Right ventricle myocardium superior (tissue), 1 donor: ENCODE results near the gene NDST1. TPM values are rescaled to one million over a fixed set of nuclear protein-coding genes. Genes with fewer than 3 reads are reported as not detected.

Source experiments
- ATAC-seq: fragments of 200-7000 bp; cut with Tn5 transposase; one replicate; pipeline ENCODE4 v1.9.1; 2020; ENCODE audit warnings: mild to moderate bottlenecking; ENCODE audit not compliant: poor library complexity
- DNase-seq: peaks from one replicate; pipeline ENCODE4 v3.0.0-alpha.2; 2020
- intact Hi-C: fragments of 100-400 bp; cut with DNase I; formaldehyde crosslinking; loops from one replicate; pipeline ENCODE4 v1.11.2; 2022
- total RNA-seq: library from RNA; stranded (reverse); fragmentation: NEBNext Ultra II Directional; extraction: Animal tissue kit (Norgen Biotek cat#: 25700); gene quantifications from one replicate; pipeline ENCODE4 v1.2.1, GENCODE V29; 2021
- donor health status: DM: no; HTN: yes; CAD: no; lungs with severe emphysema.

NDST1 gene
- total RNA-seq, 1 donor from 2014 or later: 50.8 TPM

GRCh38 chr5:150554857-150555256 lies 46.9 kb downstream of the NDST1 start:
- no peak for ATAC-seq
- intact Hi-C loops: no loop called here
- no peak for DNase-seq

GRCh38 chr5:150556106-150556505 lies 48.2 kb downstream of the NDST1 start:
- DNase-seq (no peak), ATAC-seq (no peak)
- intact Hi-C loops: no loop called here

- no peak for ATAC-seq
- intact Hi-C loops: no loop called here
- no peak for DNase-seq
Measured at GRCh38 chr5:150556859-150557508, 49.1 kb downstream of the NDST1 start.

- DNase-seq (no peak), ATAC-seq (no peak)
- intact Hi-C loops: no loop called here
Measured at GRCh38 chr5:150557509-150557872, 49.6 kb downstream of the NDST1 start.

GRCh38 chr5:150558088-150558621 lies 50.2 kb downstream of the NDST1 start:
- intact Hi-C loops: no loop called here
- ATAC-seq (no peak), DNase-seq (no peak)

GRCh38 chr5:150559088-150559487 lies 51.2 kb downstream of the NDST1 start:
- no peak for DNase-seq
- no peak for ATAC-seq
- intact Hi-C loops: no loop called here

- intact Hi-C loops: loop anchor here (5.0 kb wide), 2 partner anchors 153 to 288 kb away; partner anchors contain the start of gene IRGM
- ATAC-seq: no peak
Measured at GRCh38 chr5:150559701-150560100, 51.8 kb downstream of the NDST1 start.

GRCh38 chr5:150560401-150561191 lies 52.7 kb downstream of the NDST1 start:
- ATAC-seq (peak; percentile 91), DNase-seq (peak; percentile 68)
- intact Hi-C loops: loop anchor here (5.0 kb wide), 2 partner anchors 152 to 287 kb away; partner anchors contain the start of gene IRGM

More at GRCh38 chr5:150559701-150560100, 51.8 kb downstream of the NDST1 start:
- no peak for DNase-seq

- intact Hi-C loops: loop anchor here (5.0 kb wide), 2 partner anchors 151 to 286 kb away; partner anchors contain the start of gene IRGM
- ATAC-seq (no peak), DNase-seq (no peak)
Measured at GRCh38 chr5:150561192-150561512, 53.2 kb downstream of the NDST1 start.

- ATAC-seq (no peak), DNase-seq (no peak)
- intact Hi-C loops: loop anchor here (2.0 to 5.0 kb wide), 3 partner anchors 95 to 286 kb away; partner anchors contain the start of gene IRGM
Measured at GRCh38 chr5:150561571-150562275, 53.8 kb downstream of the NDST1 start.

- ATAC-seq (no peak), DNase-seq (no peak)
- intact Hi-C loops: loop anchor here (2.0 to 5.0 kb wide), 3 partner anchors 94 to 284 kb away; partner anchors contain the start of gene IRGM
Measured at GRCh38 chr5:150562832-150563231, 54.9 kb downstream of the NDST1 start.

- DNase-seq (no peak), ATAC-seq (no peak)
- intact Hi-C loops: no loop called here
Measured at GRCh38 chr5:150565868-150566267, 57.9 kb downstream of the NDST1 start.

GRCh38 chr5:150567031-150567717 lies 59.2 kb downstream of the NDST1 start:
- intact Hi-C loops: no loop called here
- no peak for DNase-seq
- peak; percentile 91 for ATAC-seq

- DNase-seq (no peak), ATAC-seq (no peak)
- intact Hi-C loops: no loop called here
Measured at GRCh38 chr5:150568663-150569062, 60.7 kb downstream of the NDST1 start.

GRCh38 chr5:150570333-150570732 lies 62.4 kb downstream of the NDST1 start:
- ATAC-seq (no peak), DNase-seq (no peak)
- intact Hi-C loops: no loop called here

- DNase-seq (no peak), ATAC-seq (no peak)
- intact Hi-C loops: no loop called here
Measured at GRCh38 chr5:150571836-150572235, 63.9 kb downstream of the NDST1 start.

- DNase-seq: no peak
- no peak for ATAC-seq
- intact Hi-C loops: no loop called here
Measured at GRCh38 chr5:150573216-150573615, 65.3 kb downstream of the NDST1 start.

- intact Hi-C loops: no loop called here
- no peak for DNase-seq
- ATAC-seq: no peak
Measured at GRCh38 chr5:150573867-150574817, 66.2 kb downstream of the NDST1 start.
